H1 (cell line): ENCODE results near the gene CFAP97D1. TPM values are rescaled to one million over a fixed set of nuclear protein-coding genes. Genes with fewer than 3 reads are reported as not detected.

Experiments
- CTCF ChIA-PET: fragments of 300-600 bp; sonication (Branson Sonifier 250); formaldehyde crosslinking; loops from one replicate; lab custom pipeline; 2021; ENCODE audit not compliant: partially characterized antibody; lab: Charles Lee
- POLR2A ChIA-PET: fragments of 300-600 bp; sonication (Branson Sonifier 250); formaldehyde crosslinking; loops from one replicate; lab custom pipeline; 2021; ENCODE audit warnings: inconsistent platforms; ENCODE audit not compliant: partially characterized antibody; lab: Charles Lee
- DNase-seq, 2 experiments: peaks; one replicate each; pipeline versions ENCODE4 v3.0.0 to v3.0.0-alpha.2; 2010 to 2022; ENCODE audit warnings: low spot score in 2 of 2, low read depth in 1 of 2, mixed read lengths in 1 of 2
- FAIRE-seq: peaks from 2 replicates; lab custom pipeline; 2011; peaks lifted over from hg19 to GRCh38; lab: Jason Lieb, UNC
- H2AFZ ChIP-seq: 2 replicates; pipeline ENCODE4 v1.8.1; 2012; ENCODE audit warnings: low read length, inconsistent platforms
- H2AK5ac ChIP-seq: 2 replicates; pipeline ENCODE4 v1.6.1; 2013; ENCODE audit warnings: low read depth, low read length
- H2BK120ac ChIP-seq: replicated peaks from 2 replicates; pipeline ENCODE3; 2013; ENCODE audit warnings: low read depth, low read length, inconsistent platforms
- H2BK12ac ChIP-seq: 2 replicates; pipeline ENCODE4 v1.6.1; 2013; ENCODE audit warnings: low read depth, low read length
- H2BK15ac ChIP-seq: 2 replicates; pipeline ENCODE4 v1.6.1; 2013; ENCODE audit warnings: low read length
- H2BK20ac ChIP-seq: 2 replicates; pipeline ENCODE4 v1.6.1; 2013; ENCODE audit warnings: low read length
- H2BK5ac ChIP-seq: 2 replicates; pipeline ENCODE4 v1.6.1; 2013; ENCODE audit warnings: low read depth, low read length
- H3K14ac ChIP-seq: 2 replicates; pipeline ENCODE4 v1.6.1; 2013; ENCODE audit warnings: inconsistent platforms; ENCODE audit not compliant: insufficient read length
- H3K18ac ChIP-seq: 2 replicates; pipeline ENCODE4 v1.6.1; 2013; ENCODE audit warnings: low read length; ENCODE audit errors: extremely low read depth
- H3K23ac ChIP-seq: 2 replicates; pipeline ENCODE4 v1.6.1; 2013; ENCODE audit warnings: inconsistent platforms; ENCODE audit not compliant: insufficient read length
- H3K23me2 ChIP-seq: 2 replicates; pipeline ENCODE4 v1.6.1; 2013; ENCODE audit warnings: low read depth, low read length
- H3K27ac ChIP-seq: 2 replicates; pipeline ENCODE4 v1.6.1; 2011; ENCODE audit warnings: low read depth, low read length, inconsistent platforms
- H3K27me3 ChIP-seq, 4 experiments: replicated peaks in 1 of 4; 1 replicate in 1 of 4; 2 replicates in 3 of 4; pipeline versions ENCODE4 v1.6.1 to v1.8.1; 2011 to 2013; ENCODE audit warnings: low read length in 3 of 4, mild to moderate bottlenecking in 3 of 4, inconsistent platforms in 2 of 4, mixed read lengths in 2 of 4, moderate library complexity in 1 of 4; ENCODE audit not compliant: control insufficient read depth in 3 of 4, insufficient read depth in 3 of 4; ENCODE audit errors: extremely low read depth in 1 of 4
- H3K36me3 ChIP-seq, 4 experiments: 2 replicates each; pipeline versions ENCODE4 v1.6.1 to v1.8.1; 2011 to 2013; ENCODE audit warnings: mild to moderate bottlenecking in 4 of 4, low read length in 3 of 4, moderate library complexity in 2 of 4, control low read depth in 1 of 4, inconsistent platforms in 1 of 4; ENCODE audit not compliant: insufficient read depth in 4 of 4, control insufficient read depth in 2 of 4
- H3K4ac ChIP-seq: replicated peaks from 2 replicates; pipeline ENCODE3; 2013; ENCODE audit warnings: low read length, low read depth, mixed read lengths, inconsistent platforms; ENCODE audit not compliant: insufficient read length
- H3K4me1 ChIP-seq, 4 experiments: replicated peaks in 1 of 4; 1 replicate in 1 of 4; 2 replicates in 3 of 4; pipeline versions ENCODE4 v1.6.1 to v1.8.1; 2011 to 2013; ENCODE audit warnings: low read length in 3 of 4, inconsistent platforms in 2 of 4, mixed read lengths in 1 of 4; ENCODE audit not compliant: insufficient read depth in 4 of 4, control insufficient read depth in 3 of 4
- H3K4me2 ChIP-seq, 2 experiments: 2 replicates each; pipeline versions ENCODE4 v1.6.1 to v1.8.1; 2011 to 2013; ENCODE audit warnings: low read depth in 2 of 2, low read length in 2 of 2, control low read depth in 1 of 2, inconsistent platforms in 1 of 2, mild to moderate bottlenecking in 1 of 2; ENCODE audit not compliant: insufficient read depth in 1 of 2
- H3K4me3 ChIP-seq, 4 experiments: fragments of 200-600, 300-600 bp in 1 of 4; sonication (generic), shearing (Covaris generic), sonication (Bioruptor Twin) in 1 of 4; 2 replicates each; pipeline versions ENCODE4 v1.5.1 to v1.8.1; 2011 to 2016; ENCODE audit warnings: low read length in 4 of 4, low read depth in 3 of 4, control low read depth in 2 of 4, inconsistent platforms in 2 of 4, mild to moderate bottlenecking in 2 of 4, mixed read lengths in 1 of 4, moderate library complexity in 1 of 4; ENCODE audit not compliant: insufficient read depth in 2 of 4; ENCODE audit errors: extremely low read depth in 1 of 4
- H3K56ac ChIP-seq: replicated peaks from 2 replicates; pipeline ENCODE3; 2013; ENCODE audit warnings: low read depth, mild to moderate bottlenecking, mixed read lengths, low read length, inconsistent platforms; ENCODE audit not compliant: insufficient read length
- H3K79me1 ChIP-seq: 2 replicates; pipeline ENCODE4 v1.6.1; 2013; ENCODE audit warnings: low read depth, low read length, control low read depth
- H3K79me2 ChIP-seq, 2 experiments: 2 replicates each; pipeline versions ENCODE4 v1.6.1 to v1.8.1; 2012 to 2013; ENCODE audit warnings: low read length in 2 of 2, mild to moderate bottlenecking in 2 of 2, inconsistent platforms in 1 of 2; ENCODE audit not compliant: insufficient read depth in 2 of 2, control insufficient read depth in 1 of 2
- H3K9ac ChIP-seq, 4 experiments: replicated peaks in 1 of 4; 1 replicate in 1 of 4; 2 replicates in 3 of 4; pipeline versions ENCODE4 v1.6.1 to v1.8.1; 2011 to 2013; ENCODE audit warnings: low read depth in 3 of 4, low read length in 3 of 4, control low read depth in 2 of 4, mild to moderate bottlenecking in 2 of 4, moderate library complexity in 2 of 4, inconsistent platforms in 1 of 4; ENCODE audit errors: extremely low read depth in 1 of 4
- H3K9me3 ChIP-seq, 2 experiments: 2 replicates each; pipeline versions ENCODE4 v1.6.1 to v1.8.1; 2012 to 2013; ENCODE audit warnings: mild to moderate bottlenecking in 2 of 2, moderate library complexity in 2 of 2, control low read depth in 1 of 2, inconsistent platforms in 1 of 2, low read depth in 1 of 2, low read length in 1 of 2, mixed read lengths in 1 of 2; ENCODE audit not compliant: insufficient read depth in 2 of 2
- H4K20me1 ChIP-seq, 2 experiments: replicated peaks in 1 of 2; 2 replicates each; pipeline versions ENCODE3 to v1.8.1; 2011 to 2013; ENCODE audit warnings: inconsistent platforms in 2 of 2, low read length in 2 of 2, mild to moderate bottlenecking in 1 of 2; ENCODE audit not compliant: insufficient read depth in 2 of 2, control insufficient read depth in 1 of 2
- H4K5ac ChIP-seq: 2 replicates; pipeline ENCODE4 v1.6.1; 2013; ENCODE audit warnings: low read length, low read depth, mixed read lengths, inconsistent platforms; ENCODE audit not compliant: insufficient read length
- H4K8ac ChIP-seq: 2 replicates; pipeline ENCODE4 v1.8.0; 2013; ENCODE audit warnings: mild to moderate bottlenecking, moderate library complexity, low read length, inconsistent platforms; ENCODE audit not compliant: insufficient read depth; ENCODE audit errors: extremely low read depth
- H4K91ac ChIP-seq: replicated peaks from 2 replicates; pipeline ENCODE3; 2013; ENCODE audit warnings: low read length, mixed read lengths, inconsistent platforms; ENCODE audit not compliant: insufficient read length
- BRCA1 ChIP-seq: IDR thresholded peaks from 2 replicates; pipeline ENCODE4 v1.6.1; 2012; ENCODE audit warnings: low read depth, low read length, improper control_type of control experiment
- TBP ChIP-seq: IDR thresholded peaks from 2 replicates; pipeline ENCODE4 v1.6.1; 2011; ENCODE audit warnings: low read depth, low read length, improper control_type of control experiment
- TCF12 ChIP-seq: IDR thresholded peaks from 2 replicates; pipeline ENCODE4 v1.6.1; 2011; ENCODE audit warnings: low read depth, mild to moderate bottlenecking, low read length
- TEAD4 ChIP-seq: IDR thresholded peaks from 2 replicates; pipeline ENCODE4 v1.6.1; 2012; ENCODE audit warnings: low read depth, low read length, inconsistent platforms, mixed read lengths
- WGBS, 2 experiments: shearing (Covaris generic) in 1 of 2; methylation state at CpG; one replicate each; pipeline versions ENCODE4 v1.1.6 to v1.1.7; 2013 to 2015; ENCODE audit warnings: low lambda C conversion rate in 2 of 2, mixed read lengths in 2 of 2, inconsistent platforms in 1 of 2, low coverage in 1 of 2, missing lambda C conversion rate in 1 of 2; ENCODE audit not compliant: insufficient replicate concordance in 2 of 2, insufficient coverage in 1 of 2, insufficient read length in 1 of 2; ENCODE audit errors: extremely low coverage in 1 of 2, missing lambda C conversion rate in 1 of 2; 5-methylcytosine and 5-hydroxymethylcytosine counted together
- polyA plus RNA-seq, 7 experiments: library from polyadenylated mRNA; depleted of rRNA in 3 of 7; stranded (reverse) in 5 of 7; unstranded in 2 of 7; fragments of >200 nt in 5 of 7; fragments of 200-250 nt in 2 of 7; gene quantifications; 1 replicate in 5 of 7; 2 replicates in 1 of 7; 4 replicates in 1 of 7; pipeline versions ENCODE4 v1.2.1 to v1.2.3, GENCODE V29; 2011 to 2013; ENCODE audit warnings: missing spikeins in 2 of 7, mixed read lengths in 2 of 7
- total RNA-seq: library from RNA; stranded (reverse); fragmentation: NEBNext Ultra II Directional; extraction: Animal tissue kit (Norgen Biotek cat#: 25700); gene quantifications from 2 replicates; pipeline ENCODE4 v1.2.1, GENCODE V29; 2021

CFAP97D1 gene
- total and polyA plus RNA-seq, 2 of the 8 experiments (the other 6 are each of a cell fraction or from before 2014, with no cell fraction given) = 0.02 to 0.07 TPM

GRCh38 chr17:43768943-43769342, 11.3 kb upstream of the CFAP97D1 start:
- Histone ChIP-seq H2BK15ac (no peak overlapping the region), H3K9me3 (no peaks in the 10 kb centered on the region), H2BK12ac (no peak overlapping the region), H2BK20ac (no peak overlapping the region), H3K23ac (no peak overlapping the region), H3K4me3 (no peak overlapping the region), H3K18ac (no peak overlapping the region), H3K79me2 (no peaks in the 10 kb centered on the region), H3K56ac (no peak overlapping the region), H3K14ac (no peak overlapping the region), H3K27ac (no peak overlapping the region), H4K20me1 (no peaks in the 10 kb centered on the region), H3K9ac (no peak overlapping the region), H3K27me3 (no peaks in the 10 kb centered on the region), H2BK5ac (no peak overlapping the region), H4K5ac (no peak overlapping the region), H2BK120ac (no peak overlapping the region), H2AFZ (no peak overlapping the region), H3K4me1 (no peaks in the 10 kb centered on the region), H3K4me2 (no peak overlapping the region), H4K91ac (no peak overlapping the region), H3K4ac (no peak overlapping the region), H3K79me1 (no peaks in the 10 kb centered on the region; the same call in 1 of the 2 replicates), H3K36me3 (peaks cover 3 to 21% (median 10%) of the 10 kb centered on the region in 4 experiments; a peak in 5 of 8 replicates), H4K8ac (no peak overlapping the region), H3K23me2 (no peaks in the 10 kb centered on the region), H2AK5ac (no peak overlapping the region)
- ChIA-PET CTCF (interaction anchor here (1.1 to 4.3 kb wide), 4 partner anchors 19 to 79 kb away, joined by 3 to 17 read pairs (median 8); no protein-coding TSS in a partner anchor), POLR2A (interaction anchor here (1.1 kb wide), 1 partner anchor 9 kb away, joined by 4 read pairs; the partner anchor contains the start of gene DUSP3)
- TF ChIP-seq BRCA1 (no peak), TBP (no peak), TCF12 (no peak), TEAD4 (no peak)
- 96% methylated on average over 7 of the region's 7 CpGs; no CpG with 5 or more reads in 1 of the 2 experiments for WGBS, 2 experiments
- DNase-seq = no peak
- FAIRE-seq = no peak
